ENCODE data around the gene ANKRD6.

Gene ANKRD6

DNA sequence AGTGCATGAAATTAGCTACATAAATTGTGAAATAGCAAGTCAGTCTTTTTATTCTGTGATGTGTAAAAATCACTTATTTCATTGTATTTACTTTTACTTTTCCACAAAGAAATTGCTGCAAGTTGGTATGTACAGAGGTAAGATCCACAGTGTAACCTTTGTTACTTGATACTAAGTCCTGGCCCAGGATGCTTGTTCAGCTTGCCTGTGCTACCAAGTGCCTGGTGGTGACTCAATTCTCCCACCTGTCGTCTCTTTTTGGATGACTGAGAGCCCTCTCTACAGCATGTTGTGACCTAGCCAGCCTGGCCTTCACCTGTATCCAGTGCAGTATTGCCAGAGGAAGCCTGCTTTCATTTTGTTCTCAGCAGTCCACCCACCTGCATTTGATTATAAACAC, 54.9 kb downstream of the ANKRD6 start:
- Mint-ChIP-seq H3K4me1 (peaks cover 8% of the 10 kb centered on the region), H3K4me3 (no peak overlapping the region), H3K36me3 (ENCODE audit: low read depth) (no peaks in the 10 kb centered on the region), H3K27ac (no peak overlapping the region), H3K27me3 (ENCODE audit: low read depth) (no peaks in the 10 kb centered on the region), H3K9me3 (no peaks in the 10 kb centered on the region)
- TF ChIP-seq, protein P1, sequence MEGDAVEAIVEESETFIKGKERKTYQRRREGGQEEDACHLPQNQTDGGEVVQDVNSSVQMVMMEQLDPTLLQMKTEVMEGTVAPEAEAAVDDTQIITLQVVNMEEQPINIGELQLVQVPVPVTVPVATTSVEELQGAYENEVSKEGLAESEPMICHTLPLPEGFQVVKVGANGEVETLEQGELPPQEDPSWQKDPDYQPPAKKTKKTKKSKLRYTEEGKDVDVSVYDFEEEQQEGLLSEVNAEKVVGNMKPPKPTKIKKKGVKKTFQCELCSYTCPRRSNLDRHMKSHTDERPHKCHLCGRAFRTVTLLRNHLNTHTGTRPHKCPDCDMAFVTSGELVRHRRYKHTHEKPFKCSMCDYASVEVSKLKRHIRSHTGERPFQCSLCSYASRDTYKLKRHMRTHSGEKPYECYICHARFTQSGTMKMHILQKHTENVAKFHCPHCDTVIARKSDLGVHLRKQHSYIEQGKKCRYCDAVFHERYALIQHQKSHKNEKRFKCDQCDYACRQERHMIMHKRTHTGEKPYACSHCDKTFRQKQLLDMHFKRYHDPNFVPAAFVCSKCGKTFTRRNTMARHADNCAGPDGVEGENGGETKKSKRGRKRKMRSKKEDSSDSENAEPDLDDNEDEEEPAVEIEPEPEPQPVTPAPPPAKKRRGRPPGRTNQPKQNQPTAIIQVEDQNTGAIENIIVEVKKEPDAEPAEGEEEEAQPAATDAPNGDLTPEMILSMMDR (IDR thresholded peaks at IDR 0.05; ENCODE audit: unreplicated experiment in 3 of 3) = no peak

DNA sequence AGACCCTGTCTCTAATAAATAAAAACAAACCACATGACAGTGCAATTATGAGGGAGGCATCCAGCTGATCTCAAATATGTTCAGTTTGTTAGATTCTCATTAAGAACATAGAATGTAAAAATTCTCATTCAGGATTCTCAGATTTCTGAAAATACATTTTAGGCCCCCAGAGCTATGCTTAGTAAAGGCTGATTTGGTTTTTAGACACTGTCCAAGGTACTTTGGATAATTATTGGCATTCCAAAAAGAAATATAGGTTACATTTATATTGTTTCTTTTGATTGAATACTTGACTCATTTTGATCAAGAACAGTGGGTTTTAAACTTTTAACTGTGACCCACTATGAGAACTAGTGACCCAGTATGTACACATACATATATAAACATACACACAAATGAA, 55.5 kb downstream of the ANKRD6 start:
- Mint-ChIP-seq H3K4me3 (no peak overlapping the region), H3K4me1 (peaks cover 2% of the 10 kb centered on the region), H3K9me3 (no peaks in the 10 kb centered on the region), H3K27ac (no peak overlapping the region), H3K36me3 (ENCODE audit: low read depth) (no peaks in the 10 kb centered on the region), H3K27me3 (ENCODE audit: low read depth) (no peaks in the 10 kb centered on the region)
- TF ChIP-seq, protein P1 (IDR thresholded peaks at IDR 0.05; ENCODE audit: unreplicated experiment in 3 of 3) = no peak

DNA sequence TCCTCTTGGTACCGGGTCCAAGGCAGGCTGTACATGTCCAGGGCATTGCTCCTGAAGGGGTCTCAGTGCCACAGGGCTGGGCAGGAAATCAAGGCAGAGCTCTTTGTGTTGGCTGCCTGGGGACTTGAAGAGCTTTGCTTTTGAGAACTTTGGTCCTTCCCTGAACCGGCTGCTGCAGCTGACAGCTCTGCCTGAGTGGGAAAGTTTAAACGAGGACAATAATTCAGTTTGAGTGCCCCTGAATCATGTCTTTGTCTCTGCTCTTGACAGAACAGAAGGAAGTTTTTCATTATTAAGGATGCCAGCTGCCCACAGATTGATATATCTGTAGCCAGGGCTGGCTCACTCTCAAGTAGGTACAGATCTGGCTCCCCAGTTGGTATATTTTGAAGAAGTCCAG, 56.1 kb downstream of the ANKRD6 start:
- Mint-ChIP-seq H3K9me3 (no peaks in the 10 kb centered on the region), H3K36me3 (ENCODE audit: low read depth) (no peaks in the 10 kb centered on the region), H3K27ac (no peak overlapping the region)

DNA sequence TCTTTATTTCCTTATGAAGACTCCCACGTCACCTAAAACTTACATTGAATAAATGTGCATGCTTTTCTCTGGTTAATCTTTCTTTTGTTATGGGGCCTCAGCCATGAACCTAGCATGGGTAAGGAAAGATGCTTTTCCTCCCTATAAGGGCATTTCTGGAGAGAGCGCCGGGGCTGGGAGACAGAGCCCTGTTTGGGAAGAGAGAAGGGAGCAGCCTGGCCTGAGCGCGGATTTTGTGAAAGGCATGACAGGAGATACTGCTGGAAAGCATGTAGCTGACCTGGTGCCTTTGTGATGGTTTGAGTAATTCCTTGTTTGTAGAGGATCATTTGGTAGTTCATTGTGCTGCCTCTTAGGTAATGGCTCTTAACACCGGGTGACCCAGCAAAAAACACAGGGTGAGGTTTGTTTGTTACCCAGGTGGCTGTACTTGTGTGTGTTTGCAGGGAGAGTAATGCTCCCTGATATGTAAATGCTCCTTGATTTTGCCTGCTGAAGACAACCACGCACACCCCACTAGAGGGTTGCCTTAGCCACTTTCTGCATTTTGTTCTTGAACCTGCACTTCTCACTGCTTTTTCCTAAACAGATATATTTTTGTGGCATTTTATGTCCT, 59.2 kb downstream of the ANKRD6 start:
- Mint-ChIP-seq H3K27me3 (ENCODE audit: low read depth) (no peaks in the 10 kb centered on the region), H3K4me3 (no peak overlapping the region), H3K4me1 (no peaks in the 10 kb centered on the region), H3K27ac (no peak overlapping the region), H3K9me3 (no peaks in the 10 kb centered on the region), H3K36me3 (ENCODE audit: low read depth) (no peaks in the 10 kb centered on the region)
- TF ChIP-seq, protein P1 (IDR thresholded peaks at IDR 0.05; ENCODE audit: unreplicated experiment in 3 of 3) = no peak

More for the DNA sequence above, 56.1 kb downstream of the ANKRD6 start:
- Mint-ChIP-seq H3K27me3 (ENCODE audit: low read depth) (no peaks in the 10 kb centered on the region), H3K4me1 (no peaks in the 10 kb centered on the region), H3K4me3 (no peak overlapping the region)
- TF ChIP-seq, protein P1 (IDR thresholded peaks at IDR 0.05; ENCODE audit: unreplicated experiment in 3 of 3) = no peak

DNA sequence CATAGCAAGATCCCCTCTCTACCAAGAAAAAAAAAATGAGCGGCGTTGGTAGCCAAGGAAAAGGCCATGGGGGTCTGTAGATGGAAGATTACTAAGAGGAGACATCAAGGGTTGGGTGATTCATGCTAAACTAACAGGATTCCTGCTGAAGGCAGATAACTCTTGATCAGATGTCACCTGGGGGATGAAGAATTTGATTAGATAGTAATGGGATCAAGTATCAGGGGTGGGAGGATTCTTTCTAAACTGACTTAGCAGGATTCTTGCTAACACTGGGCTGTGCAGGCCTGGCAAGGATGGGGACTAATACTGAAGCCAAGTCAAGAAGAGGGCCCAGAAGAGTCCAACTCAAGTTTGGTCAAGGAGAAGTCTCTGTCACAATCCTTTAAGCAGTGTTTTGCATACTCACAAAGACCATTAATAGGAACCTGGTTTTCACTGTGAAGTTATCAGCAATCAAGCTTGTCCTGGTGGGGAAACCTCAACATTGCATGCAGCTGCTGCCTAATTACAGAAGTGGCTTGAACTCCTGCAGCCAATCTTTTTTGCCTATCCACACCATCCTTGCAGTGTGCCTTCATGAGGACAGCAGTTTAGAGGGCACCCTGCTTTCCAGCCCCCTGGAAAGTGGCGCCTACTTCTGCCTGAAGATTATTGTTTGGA, 61.3 kb downstream of the ANKRD6 start:
- no peaks in the 10 kb centered on the region for H3K9me3 Mint-ChIP-seq
- H3K4me3 Mint-ChIP-seq = no peak overlapping the region
- no peak overlapping the region for H3K27ac Mint-ChIP-seq
- H3K4me1 Mint-ChIP-seq = no peaks in the 10 kb centered on the region
- H3K27me3 Mint-ChIP-seq (ENCODE audit: low read depth) = no peaks in the 10 kb centered on the region
- H3K36me3 Mint-ChIP-seq (ENCODE audit: low read depth) = no peaks in the 10 kb centered on the region
- TF ChIP-seq, protein P1 (IDR thresholded peaks at IDR 0.05; ENCODE audit: unreplicated experiment in 3 of 3) = no peak

All from nephron (organoid).